Right lobe of liver (tissue), 6 donors: ENCODE data around the gene ARHGEF12. TPM values are rescaled to one million over a fixed set of nuclear protein-coding genes. Genes with fewer than 3 reads are reported as not detected.

Experiments used
- ATAC-seq, 4 donors: fragments of 200-7000 bp; cut with Tn5 transposase; one replicate each; pipeline ENCODE4 v1.9.1; 2020; ENCODE audit warnings: mild to moderate bottlenecking in 4 of 4, moderate library complexity in 4 of 4
- DNase-seq, 3 donors: peaks; one replicate each; pipeline ENCODE4 v3.0.0-alpha.2; 2020
- H3K27ac ChIP-seq, 3 donors: fragments of 200-600 bp; one replicate each; pipeline ENCODE4 v1.8.0; 2022
- H3K27me3 ChIP-seq, 2 donors: fragments of 200-600 bp; one replicate each; pipeline ENCODE4 v1.8.0; 2022
- H3K36me3 ChIP-seq, 4 donors: fragments of 200-600 bp; sonication (generic) in 1 of 4; one replicate each; pipeline versions ENCODE4 v1.5.1 to v1.8.0; 2017 to 2022; ENCODE audit warnings: control low read depth in 1 of 4
- H3K4me1 ChIP-seq, 4 donors: fragments of 200-600 bp; sonication (generic) in 1 of 4; one replicate each; pipeline versions ENCODE4 v1.5.1 to v1.8.0; 2017 to 2022; ENCODE audit warnings: control low read depth in 1 of 4
- H3K4me3 ChIP-seq, 3 donors: fragments of 200-600 bp; one replicate each; pipeline ENCODE4 v1.8.0; 2022
- H3K9me3 ChIP-seq, 4 donors: fragments of 200-600 bp; sonication (generic) in 1 of 4; one replicate each; pipeline versions ENCODE4 v1.5.1 to v1.8.0; 2017 to 2022; ENCODE audit warnings: control low read depth in 1 of 4
- CTCF ChIP-seq, 4 donors: fragments of 200-600 bp in 3 of 4; fragments of 450-650 bp in 1 of 4; IDR thresholded peaks; one replicate each; pipeline versions ENCODE4 v1.5.1 to v1.8.0; 2016 to 2022; ENCODE audit warnings: antibody characterized with exemption in 4 of 4, mild to moderate bottlenecking in 2 of 4
- POLR2A ChIP-seq: fragments of 450-650 bp; IDR thresholded peaks from one replicate; pipeline ENCODE4 v1.6.1; 2017; ENCODE audit warnings: antibody characterized with exemption, mild to moderate bottlenecking
- WGBS: methylation state at CpG from one replicate; pipeline ENCODE4 v1.1.6; 2018; ENCODE audit warnings: low coverage, low lambda C conversion rate; ENCODE audit not compliant: insufficient coverage; ENCODE audit errors: missing lambda C conversion rate; 5-methylcytosine and 5-hydroxymethylcytosine counted together
- intact Hi-C, 2 donors: fragments of 100-400 bp; cut with DNase I; formaldehyde crosslinking; loops; one replicate each; pipeline versions ENCODE4 v1.11.2 to v1.14.1; 2022
- total RNA-seq, 6 experiments: library from RNA; depleted of rRNA in 2 of 6; stranded (reverse); fragments of >200 nt in 2 of 6; fragmentation: NEBNext Ultra II Directional in 3 of 6; extraction: Animal tissue kit (Norgen Biotek cat#: 25700) in 3 of 6; gene quantifications; one replicate each; pipeline versions ENCODE4 v1.1.0 to v1.2.4, GENCODE V29; 2016 to 2023
- donor health status: DM: no; HTN: yes; CAD: no.
- donor health status: DM: no; HTN: no; CAD: no.
- donor health status: DM: no; HTN: no; CAD: no.
- donor health status: DM: no; HTN: yes; CAD: no.
- donor health status: DM: no; HTN: yes; CAD: no.

Gene ARHGEF12
- total RNA-seq, 6 experiments from 2014 or later = 75.1 to 113 (median 94.0) TPM

DNA sequence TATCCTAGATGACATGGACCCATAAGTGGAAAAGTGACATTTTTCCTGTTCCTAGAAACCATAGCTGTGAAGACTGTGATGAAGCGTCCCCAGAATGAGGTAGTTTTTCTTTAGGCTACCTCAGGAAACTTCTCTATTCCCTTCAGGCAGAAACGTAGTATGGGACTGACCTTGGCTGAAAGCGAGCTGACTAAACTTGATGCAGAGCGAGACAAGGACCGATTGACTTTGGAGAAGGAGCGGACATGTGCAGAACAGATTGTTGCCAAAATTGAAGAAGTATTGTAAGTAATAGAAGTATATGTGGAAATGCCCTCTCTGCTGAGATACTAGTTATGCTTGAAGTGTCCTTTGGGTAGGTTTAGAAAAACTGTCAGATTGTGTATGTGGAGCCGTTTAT is 110.6 kb downstream of the ARHGEF12 start:
- Histone ChIP-seq H3K4me1 (peaks cover 0 to 4% (median 0%) of the 10 kb centered on the region in 4 donors), H3K4me3 (no peak overlapping the region), H3K36me3 (peaks cover 0 to 87% (median 44%) of the 10 kb centered on the region in 4 donors), H3K27ac (no peak overlapping the region), H3K27me3 (no peaks in the 10 kb centered on the region), H3K9me3 (no peaks in the 10 kb centered on the region)
- no peak for TF ChIP-seq POLR2A
- TF ChIP-seq CTCF (IDR thresholded peaks at IDR 0.05) = no peak
- intact Hi-C loops = no loop called here
- DNase-seq (no peak), ATAC-seq (no peak)
- WGBS = 96% methylated on average over 7 of the region's 7 CpGs

DNA sequence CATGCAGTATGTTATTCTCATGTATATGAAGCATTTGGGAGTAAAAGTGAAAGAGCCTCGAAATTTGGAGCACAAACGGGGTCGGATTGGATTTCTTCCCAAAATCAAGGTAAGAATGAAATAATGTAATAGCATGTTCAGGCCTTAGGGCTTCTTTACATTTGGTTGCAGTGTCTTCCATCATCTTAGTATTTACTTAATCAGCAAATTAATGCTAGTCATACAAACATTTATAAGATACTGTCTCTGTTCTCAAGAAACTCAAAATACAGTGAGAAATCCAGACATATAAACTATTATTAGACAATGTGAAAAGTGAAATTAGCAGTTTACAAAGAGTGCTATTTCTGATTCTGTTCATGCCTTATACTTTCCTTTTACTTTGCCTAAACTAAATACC is 112.0 kb downstream of the ARHGEF12 start:
- no peak for DNase-seq
- no peaks in the 10 kb centered on the region for H3K27me3 ChIP-seq
- H3K4me1 ChIP-seq = no peaks in the 10 kb centered on the region
- intact Hi-C loops = no loop called here
- no peak overlapping the region for H3K27ac ChIP-seq
- no peak for TF ChIP-seq CTCF (IDR thresholded peaks at IDR 0.05)
- no peak for TF ChIP-seq POLR2A
- 88% methylated on average over 3 of the region's 3 CpGs for WGBS
- no peak for ATAC-seq
- no peaks in the 10 kb centered on the region for H3K9me3 ChIP-seq
- no peak overlapping the region for H3K4me3 ChIP-seq
- H3K36me3 ChIP-seq = peaks cover 0 to 93% (median 49%) of the 10 kb centered on the region in 4 donors

- Histone ChIP-seq H3K36me3 (peaks cover 5 to 94% (median 46%) of the 10 kb centered on the region in 4 donors), H3K27ac (peak overlapping the region in 1 of 3 donors; percentile 2), H3K4me3 (no peak overlapping the region), H3K4me1 (no peaks in the 10 kb centered on the region), H3K9me3 (no peaks in the 10 kb centered on the region), H3K27me3 (no peaks in the 10 kb centered on the region)
- peak in 2 of 4 donors; percentile 65 to 71 for ATAC-seq
- DNase-seq = no peak
- intact Hi-C loops = no loop called here
- TF ChIP-seq POLR2A (no peak), CTCF (IDR thresholded peaks at IDR 0.05) (no peak)
Observed at GRCh38 chr11:120455487-120455886, 119.3 kb downstream of the ARHGEF12 start.

DNA sequence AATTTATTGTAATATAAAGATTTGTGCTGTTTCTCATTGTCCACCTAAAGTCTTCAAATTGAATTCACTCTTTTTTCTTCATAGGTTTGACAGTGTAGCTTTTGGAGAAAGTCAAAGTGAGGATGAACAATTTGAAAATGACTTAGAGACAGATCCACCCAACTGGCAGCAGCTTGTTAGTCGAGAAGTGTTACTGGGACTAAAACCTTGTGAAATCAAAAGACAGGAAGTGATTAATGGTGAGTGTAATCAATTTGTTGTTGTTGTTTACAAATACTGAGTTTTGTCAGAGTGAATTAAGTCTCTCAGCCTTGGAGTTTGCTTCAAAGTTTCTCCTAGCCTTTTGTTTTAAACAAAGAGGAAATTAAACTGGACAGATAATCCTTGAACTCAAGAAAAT is 121.8 kb downstream of the ARHGEF12 start:
- intact Hi-C loops = no loop called here
- no peak overlapping the region for H3K27ac ChIP-seq
- no peaks in the 10 kb centered on the region for H3K9me3 ChIP-seq
- ATAC-seq (no peak), DNase-seq (no peak)
- 60% methylated on average over 1 of the region's 1 CpG for WGBS
- no peak overlapping the region for H3K4me3 ChIP-seq
- no peaks in the 10 kb centered on the region for H3K4me1 ChIP-seq
- no peaks in the 10 kb centered on the region for H3K27me3 ChIP-seq
- TF ChIP-seq CTCF (IDR thresholded peaks at IDR 0.05) (no peak), POLR2A (no peak)
- H3K36me3 ChIP-seq = peaks cover 5 to 94% (median 51%) of the 10 kb centered on the region in 4 donors

GRCh38 chr11:120462825-120463224 is 126.6 kb downstream of the ARHGEF12 start:
- H3K36me3 ChIP-seq = peaks cover 4 to 97% (median 49%) of the 10 kb centered on the region in 4 donors
- ATAC-seq (no peak), DNase-seq (no peak)
- intact Hi-C loops = no loop called here
- H3K4me1 ChIP-seq = no peaks in the 10 kb centered on the region
- no peaks in the 10 kb centered on the region for H3K9me3 ChIP-seq
- 100% methylated on average over 2 of the region's 2 CpGs for WGBS
- H3K27ac ChIP-seq = no peak overlapping the region
- H3K4me3 ChIP-seq = no peak overlapping the region
- H3K27me3 ChIP-seq = no peaks in the 10 kb centered on the region
- TF ChIP-seq CTCF (IDR thresholded peaks at IDR 0.05) = no peak
- TF ChIP-seq POLR2A = no peak
